SK-N-SH treated with all-trans-retinoic acid at 6 μM for 48 hours (cell line): Measurements from ENCODE around the gene TSHZ2.

Experiments
- ATAC-seq: fragments of 200-7000 bp; cut with Tn5 transposase; 3 replicates; pipeline ENCODE4 v1.9.1; 2020; ENCODE audit warnings: mild to moderate bottlenecking, moderate library complexity
- BACH2 ChIP-seq: fragments of 250-450 bp; sonication (Bioruptor Pico); IDR thresholded peaks from 2 replicates; pipeline ENCODE4 v1.9.0; 2021; ENCODE audit warnings: mild to moderate bottlenecking, borderline replicate concordance
- CREB5 ChIP-seq: fragments of 250-450 bp; sonication (Bioruptor Pico); IDR thresholded peaks from 2 replicates; pipeline ENCODE4 v1.5.1; 2020; ENCODE audit warnings: low read depth, mild to moderate bottlenecking, moderate library complexity
- CSDC2 ChIP-seq: fragments of 250-450 bp; sonication (Bioruptor Pico); IDR thresholded peaks from 2 replicates; pipeline ENCODE4 v1.5.0; 2020; ENCODE audit warnings: mild to moderate bottlenecking, moderate library complexity
- CSRNP3 ChIP-seq: fragments of 250-450 bp; sonication (Bioruptor Pico); IDR thresholded peaks from 2 replicates; pipeline ENCODE4 v1.5.1; 2021; ENCODE audit warnings: mild to moderate bottlenecking, moderate library complexity
- ESRRG ChIP-seq: fragments of 250-450 bp; sonication (Bioruptor Pico); IDR thresholded peaks from 2 replicates; pipeline ENCODE4 v1.6.1; 2021; ENCODE audit warnings: mild to moderate bottlenecking
- GLIS3 ChIP-seq: fragments of 250-450 bp; sonication (Bioruptor Pico); IDR thresholded peaks from 2 replicates; pipeline ENCODE4 v1.5.0; 2020; ENCODE audit warnings: mild to moderate bottlenecking, moderate library complexity
- ISL1 ChIP-seq: fragments of 250-450 bp; sonication (Bioruptor Pico); IDR thresholded peaks from 2 replicates; pipeline ENCODE4 v2.1.2; 2022; ENCODE audit warnings: mild to moderate bottlenecking, moderate library complexity
- OSR1 ChIP-seq: fragments of 250-450 bp; sonication (Bioruptor Pico); IDR thresholded peaks from 2 replicates; pipeline ENCODE4 v1.8.0; 2022; ENCODE audit warnings: moderate library complexity, mild to moderate bottlenecking, inconsistent platforms
- PPARA ChIP-seq: fragments of 250-450 bp; sonication (Bioruptor Pico); IDR thresholded peaks from 2 replicates; pipeline ENCODE4 v1.5.0; 2020; ENCODE audit warnings: mild to moderate bottlenecking, borderline replicate concordance
- TOX ChIP-seq: fragments of 250-450 bp; sonication (Bioruptor Pico); IDR thresholded peaks from 2 replicates; pipeline ENCODE4 v1.8.0; 2021; ENCODE audit warnings: mild to moderate bottlenecking, moderate library complexity, borderline replicate concordance
- TSHZ2 ChIP-seq: fragments of 250-450 bp; sonication (Bioruptor Pico); IDR thresholded peaks from 2 replicates; pipeline ENCODE4 v1.5.0; 2020; ENCODE audit warnings: mild to moderate bottlenecking, moderate library complexity
- ZC3H10 ChIP-seq: fragments of 250-450 bp; sonication (Bioruptor Pico); IDR thresholded peaks from 2 replicates; pipeline ENCODE4 v1.5.1; 2021; ENCODE audit warnings: mild to moderate bottlenecking, moderate library complexity
- ZNF565 ChIP-seq: fragments of 450-650 bp; formaldehyde crosslinking; conservative IDR thresholded peaks from 2 replicates; pipeline ENCODE4 v1.5.0; 2020; ENCODE audit warnings: low read depth, mild to moderate bottlenecking, moderate library complexity
- ZNF70 ChIP-seq: fragments of 450-650 bp; formaldehyde crosslinking; IDR thresholded peaks from 2 replicates; pipeline ENCODE4 v1.5.0; 2020; ENCODE audit warnings: mild to moderate bottlenecking, moderate library complexity
- ZNF8 ChIP-seq: fragments of 450-650 bp; formaldehyde crosslinking; IDR thresholded peaks from 2 replicates; pipeline ENCODE4 v1.5.0; 2020; ENCODE audit warnings: mild to moderate bottlenecking, moderate library complexity
- TF ChIP-seq, protein P1 (sequence below): fragments of 250-450 bp; sonication (Bioruptor Pico); IDR thresholded peaks from 2 replicates; pipeline ENCODE4 v1.8.0; 2021; ENCODE audit warnings: low read depth, mild to moderate bottlenecking, moderate library complexity, borderline replicate concordance
- TF ChIP-seq, protein P2 (sequence below): fragments of 250-450 bp; sonication (Bioruptor Pico); IDR thresholded peaks from 2 replicates; pipeline ENCODE4 v1.8.0; 2020; ENCODE audit warnings: mild to moderate bottlenecking, moderate library complexity, borderline replicate concordance

Gene TSHZ2

DNA sequence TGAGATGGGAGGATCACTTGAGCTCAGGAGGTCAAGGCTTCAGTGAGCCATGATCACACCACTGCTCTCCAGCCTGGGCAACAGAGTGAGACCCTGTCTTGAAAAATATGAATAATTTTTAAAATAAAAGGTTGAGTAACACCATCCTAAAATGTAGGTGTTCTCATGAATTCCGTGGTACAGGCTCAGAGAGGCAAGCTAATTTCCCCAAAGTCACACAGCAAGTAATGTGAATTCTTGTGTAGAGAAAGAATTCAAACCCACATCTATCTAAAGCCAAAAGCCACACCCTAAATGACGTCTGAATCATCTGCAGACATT lies 541.0 kb downstream of the TSHZ2 start:
- no peak for ATAC-seq
- no peak for TF ChIP-seq ZNF565 (CRISPR knock-in tag)
- TF ChIP-seq GLIS3 (CRISPR knock-in tag) = no peak
- TF ChIP-seq CSRNP3 (CRISPR knock-in tag) = no peak
- TF ChIP-seq, protein P1, sequence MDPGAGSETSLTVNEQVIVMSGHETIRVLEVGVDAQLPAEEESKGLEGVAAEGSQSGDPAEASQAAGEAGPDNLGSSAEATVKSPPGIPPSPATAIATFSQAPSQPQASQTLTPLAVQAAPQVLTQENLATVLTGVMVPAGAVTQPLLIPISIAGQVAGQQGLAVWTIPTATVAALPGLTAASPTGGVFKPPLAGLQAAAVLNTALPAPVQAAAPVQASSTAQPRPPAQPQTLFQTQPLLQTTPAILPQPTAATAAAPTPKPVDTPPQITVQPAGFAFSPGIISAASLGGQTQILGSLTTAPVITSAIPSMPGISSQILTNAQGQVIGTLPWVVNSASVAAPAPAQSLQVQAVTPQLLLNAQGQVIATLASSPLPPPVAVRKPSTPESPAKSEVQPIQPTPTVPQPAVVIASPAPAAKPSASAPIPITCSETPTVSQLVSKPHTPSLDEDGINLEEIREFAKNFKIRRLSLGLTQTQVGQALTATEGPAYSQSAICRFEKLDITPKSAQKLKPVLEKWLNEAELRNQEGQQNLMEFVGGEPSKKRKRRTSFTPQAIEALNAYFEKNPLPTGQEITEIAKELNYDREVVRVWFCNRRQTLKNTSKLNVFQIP = no peak
- no peak for TF ChIP-seq ZC3H10 (CRISPR knock-in tag)
- TF ChIP-seq TSHZ2 (CRISPR knock-in tag) = no peak
- TF ChIP-seq BACH2 (CRISPR knock-in tag) = no peak
- TF ChIP-seq ESRRG = no peak
- no peak for TF ChIP-seq ISL1
- TF ChIP-seq ZNF8 (CRISPR knock-in tag) = no peak
- TF ChIP-seq TOX = no peak

DNA sequence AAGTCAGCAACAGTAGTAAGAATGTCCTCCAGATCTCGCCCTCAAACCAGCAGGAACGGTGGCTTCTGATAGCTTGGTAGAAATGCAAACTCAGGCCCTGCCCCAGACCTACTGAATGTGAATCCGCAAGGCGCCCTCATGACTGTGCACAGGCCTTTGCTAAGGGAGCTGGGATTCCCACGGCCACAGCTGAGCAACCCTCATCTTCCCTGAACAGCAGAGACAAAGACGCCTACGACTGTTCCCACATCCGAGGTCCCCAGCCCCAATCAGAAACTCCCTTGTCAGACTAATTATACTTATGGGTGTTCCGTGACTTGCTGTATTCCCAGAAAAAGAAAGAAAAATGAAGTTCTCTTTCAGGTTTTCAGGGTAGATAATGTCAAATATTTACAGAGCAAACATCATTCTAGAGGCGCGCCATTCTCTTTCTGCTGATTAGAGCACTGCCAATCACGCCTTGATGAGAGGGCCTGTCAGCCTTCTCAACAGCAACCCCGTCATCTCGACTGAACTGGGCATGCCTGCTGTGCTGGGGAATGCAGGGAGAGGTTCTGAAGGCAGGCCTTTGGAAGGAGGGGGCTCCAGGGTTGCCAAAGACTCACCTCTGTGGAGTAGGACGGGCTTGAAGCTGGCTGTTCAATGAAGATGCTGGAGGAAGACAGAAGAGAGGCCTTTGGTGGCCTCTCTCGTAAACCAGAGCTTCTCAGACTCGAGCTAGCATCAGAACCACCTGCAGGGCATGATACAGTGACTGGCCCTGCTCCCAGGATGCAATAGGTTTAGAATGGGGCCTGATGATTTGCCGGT lies 541.5 kb downstream of the TSHZ2 start:
- no peak for TF ChIP-seq PPARA (CRISPR knock-in tag)
- TF ChIP-seq ZC3H10 (CRISPR knock-in tag) = no peak
- no peak for TF ChIP-seq TSHZ2 (CRISPR knock-in tag)
- TF ChIP-seq, protein P2, sequence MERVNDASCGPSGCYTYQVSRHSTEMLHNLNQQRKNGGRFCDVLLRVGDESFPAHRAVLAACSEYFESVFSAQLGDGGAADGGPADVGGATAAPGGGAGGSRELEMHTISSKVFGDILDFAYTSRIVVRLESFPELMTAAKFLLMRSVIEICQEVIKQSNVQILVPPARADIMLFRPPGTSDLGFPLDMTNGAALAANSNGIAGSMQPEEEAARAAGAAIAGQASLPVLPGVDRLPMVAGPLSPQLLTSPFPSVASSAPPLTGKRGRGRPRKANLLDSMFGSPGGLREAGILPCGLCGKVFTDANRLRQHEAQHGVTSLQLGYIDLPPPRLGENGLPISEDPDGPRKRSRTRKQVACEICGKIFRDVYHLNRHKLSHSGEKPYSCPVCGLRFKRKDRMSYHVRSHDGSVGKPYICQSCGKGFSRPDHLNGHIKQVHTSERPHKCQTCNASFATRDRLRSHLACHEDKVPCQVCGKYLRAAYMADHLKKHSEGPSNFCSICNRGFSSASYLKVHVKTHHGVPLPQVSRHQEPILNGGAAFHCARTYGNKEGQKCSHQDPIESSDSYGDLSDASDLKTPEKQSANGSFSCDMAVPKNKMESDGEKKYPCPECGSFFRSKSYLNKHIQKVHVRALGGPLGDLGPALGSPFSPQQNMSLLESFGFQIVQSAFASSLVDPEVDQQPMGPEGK (CRISPR knock-in tag) = no peak
- TF ChIP-seq CREB5 = no peak
- TF ChIP-seq OSR1 (CRISPR knock-in tag) = no peak
- TF ChIP-seq, protein P1 = no peak
- TF ChIP-seq GLIS3 (CRISPR knock-in tag) = no peak
- no peak for TF ChIP-seq CSRNP3 (CRISPR knock-in tag)
- no peak for TF ChIP-seq CSDC2 (CRISPR knock-in tag)
- TF ChIP-seq ZNF70 (CRISPR knock-in tag) = no peak
- TF ChIP-seq, all 23 proteins: peak for 0
- no peak for ATAC-seq
